SW 1271 (cell line): ENCODE results near the gene ASF1B.

Source experiments
- DNase-seq, 2 experiments: peaks; one replicate each; lab custom pipeline; 2025; lab: John Stamatoyannopoulos, UW

ASF1B gene

GRCh38 chr19:14107581-14108461, 28.6 kb downstream of the ASF1B start:
- DNase-seq, result peak in 1 of 2 experiments; percentile 24

- no peak for DNase-seq
Measured at GRCh38 chr19:14106840-14107239, 29.5 kb downstream of the ASF1B start.

DNA sequence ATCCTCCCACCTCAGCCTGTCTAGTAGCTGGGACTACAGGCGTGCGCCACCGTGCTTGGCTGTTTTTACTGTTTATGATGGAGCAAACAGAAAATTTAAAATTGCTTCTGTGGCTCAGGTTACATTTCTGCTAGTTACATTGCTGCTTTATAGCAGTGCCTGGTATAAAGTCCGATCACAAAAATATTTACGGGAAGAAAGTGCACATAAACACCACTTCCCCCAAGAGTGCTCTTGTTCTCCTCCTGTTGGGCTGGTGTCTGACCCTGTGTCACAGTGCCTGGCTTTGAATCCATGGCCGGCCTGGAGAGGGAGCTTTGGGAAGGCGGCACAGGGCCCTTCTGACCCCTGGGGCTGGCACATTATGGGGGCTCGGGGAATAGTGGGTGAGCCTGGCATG, 30.7 kb downstream of the ASF1B start:
- no peak for DNase-seq

GRCh38 chr19:14103310-14103709, 33.1 kb downstream of the ASF1B start:
- DNase-seq, result no peak

- DNase-seq, result no peak
Measured at GRCh38 chr19:14102756-14103155, 33.6 kb downstream of the ASF1B start.

DNA sequence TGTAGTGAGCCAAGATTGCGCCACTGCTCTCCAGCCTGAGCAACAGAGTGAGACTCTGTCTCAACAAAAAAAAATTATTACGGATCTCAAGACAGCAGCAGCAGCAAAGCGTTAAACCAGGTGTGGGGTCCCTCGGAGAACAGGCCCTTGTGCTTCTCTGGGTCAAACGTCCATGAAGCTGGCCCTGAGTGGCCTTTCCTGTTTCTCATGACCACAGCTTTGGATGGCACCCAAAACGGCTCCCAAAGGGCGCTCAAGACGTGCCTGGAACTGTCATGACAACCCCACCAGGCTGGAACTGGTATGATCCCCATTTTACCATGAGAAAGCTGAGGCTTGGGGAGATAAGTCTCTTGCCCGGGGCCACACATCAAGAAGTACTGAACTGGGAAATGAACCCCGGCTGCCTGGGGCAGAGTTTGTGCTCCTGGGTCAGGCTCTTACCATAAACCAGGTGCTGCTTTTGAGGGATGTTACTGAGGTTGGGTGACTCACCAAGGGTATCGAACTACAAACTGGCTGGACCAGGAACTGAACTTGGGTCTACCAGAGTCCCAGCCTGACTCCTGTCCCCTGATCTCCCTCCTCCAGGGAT, 34.2 kb downstream of the ASF1B start:
- DNase-seq, result no peak

GRCh38 chr19:14101003-14101545, 35.3 kb downstream of the ASF1B start:
- DNase-seq, result no peak

GRCh38 chr19:14097532-14098151, 38.7 kb downstream of the ASF1B start:
- DNase-seq, result no peak

DNA sequence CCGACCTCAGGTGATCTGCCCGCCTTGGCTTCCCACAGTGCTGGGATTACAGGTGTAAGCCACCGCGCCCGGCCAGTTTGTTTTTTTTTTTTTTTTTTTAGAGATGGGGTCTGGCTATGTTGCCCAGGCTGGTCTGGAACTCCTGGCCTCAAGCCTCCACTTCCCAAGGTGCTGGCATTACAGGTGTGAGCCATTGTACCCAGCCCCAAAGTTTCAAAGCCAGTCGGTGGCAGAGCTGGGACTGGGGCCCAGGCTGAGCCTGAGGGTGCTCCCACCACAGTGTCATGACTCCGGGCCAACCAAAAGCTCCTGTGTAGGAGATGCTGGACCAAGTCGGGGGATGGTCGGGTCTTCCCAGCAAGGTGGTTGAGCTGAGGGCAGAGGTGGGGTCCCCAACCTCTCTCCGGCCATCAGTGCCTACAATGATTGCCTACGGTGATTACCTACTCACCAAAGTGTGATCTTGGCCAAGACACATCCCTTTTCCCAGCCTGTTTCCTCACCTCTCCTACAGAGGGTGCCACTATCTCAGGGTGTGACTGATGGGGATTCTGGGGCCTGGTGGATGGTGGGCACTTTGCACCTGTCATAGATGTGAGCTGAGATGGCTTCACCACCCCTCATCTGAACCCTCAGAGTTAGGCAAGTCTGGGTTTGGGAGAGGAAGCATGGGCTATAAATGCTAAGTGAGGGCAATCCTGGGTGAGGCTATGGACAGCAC, 40.0 kb downstream of the ASF1B start:
- no peak for DNase-seq

GRCh38 chr19:14094854-14095253, 41.5 kb downstream of the ASF1B start:
- no peak for DNase-seq

GRCh38 chr19:14093117-14093823, 43.1 kb downstream of the ASF1B start:
- DNase-seq, result no peak

DNA sequence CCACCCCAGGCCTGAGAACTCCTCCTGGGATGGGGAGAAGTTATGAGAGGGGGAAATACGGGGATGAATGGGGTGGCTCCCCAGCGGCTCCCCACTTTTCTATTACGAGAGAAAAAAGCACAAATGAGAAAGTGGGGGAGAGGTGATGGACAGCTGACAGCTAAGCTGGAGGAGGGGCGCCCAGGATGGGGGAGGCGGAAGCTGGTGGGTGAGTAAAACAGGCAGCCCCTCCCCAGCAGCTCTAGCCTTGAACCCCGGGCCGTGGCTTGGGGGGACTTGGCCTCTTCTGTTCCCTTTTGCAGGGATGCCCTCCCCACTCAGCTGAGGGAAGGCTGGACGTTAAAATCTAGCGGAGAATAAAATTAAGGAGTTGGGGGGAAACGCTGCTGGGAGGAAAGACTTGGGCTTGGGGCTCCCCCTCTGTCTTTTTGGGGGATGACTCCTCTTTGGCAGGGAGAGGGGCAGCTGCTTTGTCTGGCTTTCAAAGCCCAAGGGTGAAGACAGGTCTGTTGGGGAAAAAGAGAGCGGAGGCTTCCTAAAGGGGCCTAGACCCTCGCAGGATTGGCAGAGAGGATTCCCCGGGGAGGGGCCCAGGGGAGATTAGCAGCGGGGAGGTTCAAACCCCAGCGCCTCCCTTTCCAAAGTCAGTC, 44.5 kb downstream of the ASF1B start:
- DNase-seq, result no peak

DNA sequence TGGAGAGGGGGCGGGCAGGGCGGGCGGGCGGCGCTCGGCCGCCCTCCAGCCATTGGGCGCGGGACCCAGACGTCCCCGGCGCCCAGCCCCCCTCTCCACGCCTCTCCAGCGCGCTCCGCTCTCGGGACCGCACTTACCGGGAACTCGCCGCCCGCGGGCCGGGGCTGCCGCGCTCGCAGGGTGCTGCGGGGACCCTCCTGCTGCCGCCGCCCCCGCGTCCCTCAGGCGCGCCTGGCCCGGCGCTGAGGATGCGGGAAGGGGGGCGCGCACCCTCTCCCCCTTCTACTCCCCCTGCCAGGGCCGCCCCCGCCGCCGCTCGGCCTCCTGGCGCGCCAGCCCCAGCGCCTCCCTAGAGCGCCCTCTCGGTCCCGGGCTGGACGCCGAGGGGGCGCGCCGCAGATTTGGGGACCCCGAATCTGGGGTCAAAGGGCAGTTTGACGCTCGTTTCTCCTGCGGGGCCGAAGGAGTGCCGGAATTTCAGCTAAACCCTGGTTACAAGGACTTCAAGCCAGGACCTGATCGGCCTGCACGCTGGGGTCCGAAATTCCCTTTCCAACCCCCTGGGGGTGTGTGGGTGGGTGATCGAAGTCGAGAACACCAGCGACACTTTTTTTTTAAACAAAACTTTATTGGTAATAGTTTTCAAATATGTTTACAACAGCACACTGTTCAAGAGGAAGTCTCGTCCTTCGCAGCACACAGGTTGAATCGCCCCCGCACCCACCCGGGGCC, 45.1 kb downstream of the ASF1B start:
- DNase-seq, result peak; percentile 61 to 84

DNA sequence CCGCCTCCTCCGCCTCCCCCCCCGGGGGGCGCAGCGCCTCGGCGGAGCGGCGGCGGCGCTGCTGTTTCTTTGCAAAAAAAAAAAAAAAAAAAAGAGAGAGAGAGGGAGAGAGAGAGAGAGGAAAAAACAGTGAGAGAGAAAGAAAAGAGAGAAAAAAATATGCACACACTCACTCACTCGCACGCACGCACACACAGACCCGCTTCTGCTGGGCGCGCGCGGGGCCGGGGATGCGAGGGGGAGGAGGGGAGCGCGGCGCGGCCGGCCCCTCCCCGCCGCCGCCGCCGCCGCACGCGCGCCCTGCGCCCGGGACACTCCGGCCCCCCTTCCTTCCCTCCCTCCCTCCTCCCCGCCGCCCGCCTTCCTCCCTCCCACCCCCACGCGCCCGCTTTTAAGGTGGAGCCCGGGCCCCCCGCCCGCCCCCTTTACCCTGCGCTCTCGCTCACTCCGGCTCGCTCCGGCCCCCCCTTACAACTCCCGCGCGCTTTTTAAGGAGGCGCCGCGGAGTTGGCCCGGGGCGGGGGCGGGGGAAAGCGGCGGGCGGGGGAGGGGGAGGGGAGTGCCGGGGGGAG, 45.8 kb downstream of the ASF1B start, which contains the start of gene SAMD1:
SAMD1 (minus strand) TSS at position 243 of the 572 bp plus-strand sequence.
- DNase-seq, result peak; percentile 59 to 84

DNA sequence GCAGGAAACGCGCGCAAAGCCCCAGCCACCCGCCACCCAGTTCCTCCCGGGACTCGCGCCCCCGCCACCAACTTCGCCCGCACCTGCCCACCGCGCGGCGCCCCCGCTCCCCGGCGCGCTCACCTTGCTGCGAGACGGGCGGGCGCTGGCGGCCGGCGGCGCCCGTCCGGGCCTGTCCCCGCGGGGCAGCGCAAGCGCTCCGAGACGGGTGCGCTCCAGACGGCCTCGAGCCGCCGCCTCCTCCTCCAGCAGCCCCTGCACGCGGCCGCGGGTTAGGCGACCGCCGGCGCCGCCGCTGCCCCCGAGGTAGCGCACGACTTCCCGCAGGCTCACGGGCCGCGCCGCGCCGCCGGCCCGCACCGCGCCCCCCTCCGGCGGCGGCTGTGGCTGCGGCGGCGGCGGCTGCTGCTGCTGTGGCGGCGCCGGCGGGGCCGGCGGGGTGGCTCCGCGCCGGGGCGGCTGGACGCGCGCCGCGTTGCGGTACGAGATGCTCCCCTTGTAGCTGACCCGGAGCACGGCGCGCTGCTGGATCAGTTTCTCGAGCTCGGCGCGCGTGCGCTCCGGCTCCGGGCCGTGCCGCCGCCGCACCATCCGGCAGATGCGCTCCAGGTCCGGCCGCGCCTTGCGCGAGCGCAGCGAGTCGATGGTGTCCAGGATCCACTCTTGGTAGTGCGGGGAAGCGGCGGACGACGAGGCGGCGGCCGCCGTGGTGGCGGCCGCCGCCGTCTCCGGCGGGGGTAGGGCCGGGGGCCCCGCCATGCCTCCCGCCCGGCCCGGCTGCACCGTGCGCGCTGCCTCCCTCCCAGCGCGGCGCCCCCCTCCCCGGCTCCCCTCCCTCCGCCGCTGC, 46.5 kb downstream of the ASF1B start:
- no peak for DNase-seq

DNA sequence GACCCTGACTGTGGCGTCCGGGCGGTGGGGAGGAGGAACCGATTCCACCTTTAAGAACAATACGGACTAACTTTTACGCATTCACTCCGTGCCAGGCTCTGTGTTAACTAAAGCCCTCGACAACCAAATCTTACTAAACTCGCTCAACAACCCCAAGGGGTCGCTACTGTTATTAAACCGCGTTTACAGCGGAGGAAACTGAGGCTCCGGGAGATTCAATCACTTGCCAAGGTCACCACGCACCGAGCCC, 47.1 kb downstream of the ASF1B start:
- DNase-seq, result peak in 1 of 2 experiments; percentile 9

DNA sequence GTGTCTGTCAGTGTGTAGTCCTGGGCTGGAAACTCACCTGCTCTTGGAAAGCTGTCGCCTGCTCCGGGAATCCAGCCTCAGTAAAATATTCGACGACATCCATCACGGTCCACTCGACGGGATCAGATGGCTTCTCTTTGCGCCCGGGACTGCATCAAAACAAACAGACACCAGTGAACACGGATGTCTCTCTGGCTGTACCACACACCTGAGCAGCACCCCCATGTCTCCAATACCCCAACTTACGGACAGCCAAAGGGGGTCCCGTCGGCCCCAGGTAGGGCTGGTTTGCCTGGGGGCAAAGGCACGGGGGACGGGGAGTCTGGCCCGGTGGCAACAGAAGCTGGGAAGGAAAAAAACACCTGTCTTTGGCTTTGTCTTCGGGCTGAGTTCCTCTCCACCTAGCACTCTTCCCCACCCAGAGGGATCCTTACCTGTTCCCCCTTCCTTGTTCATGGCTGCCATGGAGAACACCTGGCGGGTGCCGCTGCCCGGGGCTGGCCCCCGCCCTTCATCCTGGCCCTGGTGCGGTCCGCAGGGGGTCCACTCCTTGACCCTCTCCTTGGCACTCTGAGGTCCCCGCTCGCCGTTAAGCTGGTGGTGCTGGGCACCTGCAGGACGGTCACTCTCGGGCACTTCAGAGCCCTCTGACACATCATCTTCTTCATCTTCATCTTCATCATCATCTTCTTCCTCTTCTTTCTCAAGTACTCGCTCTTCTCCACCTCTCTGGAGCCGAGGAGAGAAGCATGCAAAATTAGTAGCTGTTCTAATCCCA, 47.6 kb downstream of the ASF1B start:
- no peak for DNase-seq

GRCh38 chr19:14086098-14086497, 50.3 kb downstream of the ASF1B start:
- DNase-seq, result no peak
